C4-2B (cell line): ENCODE data around the gene EGFL8.

Experiments
- ZFX ChIP-seq: fragments of 450-650 bp; IDR thresholded peaks from 2 replicates; pipeline ENCODE4 v1.6.1; 2017
- TF ChIP-seq, protein P1 (sequence below): fragments of 450-650 bp; conservative IDR thresholded peaks from 2 replicates; pipeline ENCODE4 v1.5.1; 2017; ENCODE audit warnings: mild to moderate bottlenecking

DNA sequence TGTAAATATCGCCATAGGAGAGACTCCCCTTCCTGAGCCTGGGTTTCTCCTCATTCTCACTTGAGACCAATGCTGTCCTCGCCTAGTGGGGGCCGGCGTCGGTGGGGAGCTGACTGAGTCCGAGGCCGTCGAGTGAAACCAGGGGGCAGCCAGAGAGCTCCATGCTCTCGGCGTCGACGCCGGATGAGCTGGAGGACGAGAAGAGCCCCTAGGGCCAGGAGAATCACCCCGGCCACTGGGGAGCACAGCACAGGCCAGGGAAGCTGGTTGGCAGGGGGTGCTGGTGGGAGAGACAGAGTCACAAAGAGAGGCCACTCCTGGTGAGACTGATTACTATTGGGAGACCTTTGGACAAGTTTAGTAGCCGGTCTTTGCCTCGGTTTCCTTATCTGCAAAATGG lies 34.5 kb downstream of the EGFL8 start:
- TF ChIP-seq, protein P1, sequence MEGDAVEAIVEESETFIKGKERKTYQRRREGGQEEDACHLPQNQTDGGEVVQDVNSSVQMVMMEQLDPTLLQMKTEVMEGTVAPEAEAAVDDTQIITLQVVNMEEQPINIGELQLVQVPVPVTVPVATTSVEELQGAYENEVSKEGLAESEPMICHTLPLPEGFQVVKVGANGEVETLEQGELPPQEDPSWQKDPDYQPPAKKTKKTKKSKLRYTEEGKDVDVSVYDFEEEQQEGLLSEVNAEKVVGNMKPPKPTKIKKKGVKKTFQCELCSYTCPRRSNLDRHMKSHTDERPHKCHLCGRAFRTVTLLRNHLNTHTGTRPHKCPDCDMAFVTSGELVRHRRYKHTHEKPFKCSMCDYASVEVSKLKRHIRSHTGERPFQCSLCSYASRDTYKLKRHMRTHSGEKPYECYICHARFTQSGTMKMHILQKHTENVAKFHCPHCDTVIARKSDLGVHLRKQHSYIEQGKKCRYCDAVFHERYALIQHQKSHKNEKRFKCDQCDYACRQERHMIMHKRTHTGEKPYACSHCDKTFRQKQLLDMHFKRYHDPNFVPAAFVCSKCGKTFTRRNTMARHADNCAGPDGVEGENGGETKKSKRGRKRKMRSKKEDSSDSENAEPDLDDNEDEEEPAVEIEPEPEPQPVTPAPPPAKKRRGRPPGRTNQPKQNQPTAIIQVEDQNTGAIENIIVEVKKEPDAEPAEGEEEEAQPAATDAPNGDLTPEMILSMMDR: no peak
- no peak for TF ChIP-seq ZFX
